Activated gamma-delta T cell treated with anti-CD3 and anti-CD28 coated beads, Interleukin-2, amount 50 U/mL, for 16 hours (primary cell): Measurements from ENCODE around the gene MAP3K14.

ENCODE experiments used
- DNase-seq: peaks from one replicate; pipeline ENCODE4 v3.0.0-alpha.2; 2020; ENCODE audit warnings: low read depth

MAP3K14 gene

DNA sequence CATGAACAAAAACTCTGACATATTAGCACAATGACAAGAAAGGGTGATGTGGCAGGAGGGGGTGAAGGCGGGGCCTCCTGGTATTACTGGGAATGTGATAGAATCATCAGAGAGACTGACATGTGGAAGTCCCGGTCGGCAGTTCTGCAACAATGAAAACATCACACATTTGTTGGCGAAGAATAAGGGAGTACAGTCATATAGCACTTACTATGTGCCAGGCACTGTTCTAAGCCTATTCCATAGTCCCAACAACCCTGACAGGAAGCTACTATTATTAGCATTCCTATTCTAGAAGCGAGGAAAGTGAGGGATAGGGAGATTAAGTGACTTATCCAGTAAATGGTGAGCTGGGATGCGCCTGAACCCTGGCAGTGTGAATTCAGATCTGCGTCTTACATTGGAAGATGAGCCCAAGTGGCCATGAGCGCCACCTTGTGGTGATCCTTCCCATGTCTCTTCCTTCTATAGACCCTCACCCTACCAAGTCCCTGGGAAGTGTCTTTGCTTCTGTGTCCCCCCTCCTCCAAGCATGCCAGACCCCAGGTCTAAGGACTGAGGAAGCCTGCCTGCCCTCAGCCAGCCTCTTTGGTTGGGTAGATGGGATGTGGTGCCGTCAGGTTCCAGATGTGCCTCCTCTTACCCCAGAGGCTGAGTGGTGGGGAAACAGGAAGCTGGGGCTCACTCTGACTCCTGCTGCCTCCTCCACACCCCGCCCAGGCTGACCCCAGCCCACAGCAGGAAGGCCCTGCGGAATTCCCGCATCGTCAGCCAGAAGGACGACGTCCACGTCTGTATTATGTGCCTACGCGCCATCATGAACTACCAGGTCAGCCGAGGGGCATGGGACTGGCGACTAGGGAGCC lies 81.2 kb downstream of the MAP3K14 start:
- peak; percentile 69 for DNase-seq

GRCh38 chr17:45234641-45235415 lies 82.0 kb downstream of the MAP3K14 start:
- no peak for DNase-seq

DNA sequence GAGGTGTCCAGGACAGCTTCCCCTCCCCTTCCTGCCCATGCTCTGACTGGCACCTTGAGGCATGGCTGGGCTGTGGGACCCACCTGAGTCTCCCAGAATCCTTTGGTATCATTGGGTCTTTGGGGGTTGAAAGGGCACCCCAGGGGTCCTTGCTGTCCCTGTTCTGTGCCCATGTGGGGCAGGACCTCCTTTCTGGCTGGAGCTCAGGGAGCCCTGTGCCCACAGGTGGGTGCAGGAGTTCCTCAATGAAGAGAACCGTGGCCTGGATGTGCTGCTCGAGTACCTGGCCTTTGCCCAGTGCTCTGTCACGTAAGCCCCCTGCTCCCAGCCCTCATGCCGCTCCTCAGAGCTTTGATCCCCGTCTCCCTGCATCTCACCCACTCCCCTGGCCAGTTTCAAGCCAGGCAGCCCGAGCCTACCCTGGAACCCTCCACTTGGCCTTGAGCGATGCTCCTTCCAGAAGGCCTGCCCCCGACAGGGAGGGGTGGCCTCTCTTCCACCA lies 83.3 kb downstream of the MAP3K14 start:
- DNase-seq: no peak

DNA sequence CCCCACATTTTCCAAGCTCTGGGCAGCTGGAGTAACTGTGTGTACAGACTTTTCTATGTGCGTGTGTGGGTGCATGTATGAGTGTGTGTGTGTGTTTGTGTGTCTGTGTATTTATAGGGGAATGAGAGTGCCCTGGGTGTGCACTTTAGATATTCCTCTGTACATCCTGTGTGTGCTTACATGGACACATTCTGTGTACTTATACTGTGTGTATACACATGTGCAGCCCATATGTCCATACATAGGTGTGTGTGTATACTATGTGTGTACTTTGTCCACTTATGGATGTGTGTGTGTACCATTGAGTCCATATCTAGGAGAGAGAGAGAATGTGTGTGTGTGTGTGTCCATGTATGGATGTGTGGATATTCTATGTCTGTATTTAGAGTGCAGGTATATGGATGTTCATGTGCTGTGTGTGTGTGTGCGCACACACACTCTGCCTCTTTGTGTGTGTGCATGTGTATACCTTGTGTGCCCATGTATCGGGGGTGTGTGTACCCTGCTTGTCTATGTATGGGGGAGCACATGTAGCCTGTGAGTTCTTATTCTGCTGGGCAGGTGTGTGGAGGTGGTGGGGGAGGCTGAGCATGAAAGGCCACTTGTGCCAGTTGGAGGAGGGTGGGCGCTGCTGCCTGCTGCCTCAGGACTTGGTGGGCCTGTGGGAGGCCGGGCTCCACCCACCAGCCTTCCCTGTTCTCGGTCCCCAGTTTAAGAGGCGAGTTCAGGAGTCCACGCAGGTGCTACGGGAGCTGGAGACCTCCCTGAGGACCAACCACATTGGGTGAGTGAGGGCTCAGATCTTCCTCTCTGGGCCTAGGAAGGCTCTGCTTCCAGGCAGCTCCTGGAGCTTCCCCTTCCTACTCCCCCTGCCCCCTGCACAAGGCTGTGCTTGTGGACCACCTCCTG lies 84.1 kb downstream of the MAP3K14 start:
- no peak for DNase-seq

DNA sequence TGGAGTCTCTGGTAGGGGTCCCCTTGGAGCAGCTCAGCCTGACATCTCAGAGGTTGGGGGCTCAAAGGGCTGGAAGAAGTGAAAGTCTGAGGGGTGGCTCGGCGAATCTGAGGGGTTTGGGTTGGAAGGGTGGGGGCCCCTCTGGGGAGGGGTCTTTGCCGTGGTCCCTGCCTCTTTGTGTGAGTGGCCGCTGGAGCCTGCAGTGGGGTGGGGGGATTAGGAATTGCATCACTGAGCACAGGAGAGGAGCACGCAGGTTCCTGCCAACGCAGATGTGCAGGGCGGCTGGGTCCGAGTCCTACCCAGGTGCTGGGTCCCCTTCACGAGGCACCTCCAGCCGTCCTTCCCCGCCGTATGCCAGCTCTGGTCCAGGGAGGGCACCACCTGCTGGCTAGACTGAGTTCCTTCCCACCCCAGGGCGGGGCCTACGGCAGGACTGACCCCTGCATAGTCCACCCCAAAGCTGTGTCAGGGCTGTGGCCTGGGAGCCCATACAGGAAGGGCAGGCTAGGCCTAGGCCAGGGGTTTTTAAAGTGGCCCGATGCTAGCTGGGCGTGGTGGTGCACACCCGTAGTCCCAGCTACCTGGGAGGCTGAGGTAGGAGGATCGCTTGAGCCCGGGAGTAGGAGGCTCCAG lies 85.2 kb downstream of the MAP3K14 start:
- DNase-seq: no peak

DNA sequence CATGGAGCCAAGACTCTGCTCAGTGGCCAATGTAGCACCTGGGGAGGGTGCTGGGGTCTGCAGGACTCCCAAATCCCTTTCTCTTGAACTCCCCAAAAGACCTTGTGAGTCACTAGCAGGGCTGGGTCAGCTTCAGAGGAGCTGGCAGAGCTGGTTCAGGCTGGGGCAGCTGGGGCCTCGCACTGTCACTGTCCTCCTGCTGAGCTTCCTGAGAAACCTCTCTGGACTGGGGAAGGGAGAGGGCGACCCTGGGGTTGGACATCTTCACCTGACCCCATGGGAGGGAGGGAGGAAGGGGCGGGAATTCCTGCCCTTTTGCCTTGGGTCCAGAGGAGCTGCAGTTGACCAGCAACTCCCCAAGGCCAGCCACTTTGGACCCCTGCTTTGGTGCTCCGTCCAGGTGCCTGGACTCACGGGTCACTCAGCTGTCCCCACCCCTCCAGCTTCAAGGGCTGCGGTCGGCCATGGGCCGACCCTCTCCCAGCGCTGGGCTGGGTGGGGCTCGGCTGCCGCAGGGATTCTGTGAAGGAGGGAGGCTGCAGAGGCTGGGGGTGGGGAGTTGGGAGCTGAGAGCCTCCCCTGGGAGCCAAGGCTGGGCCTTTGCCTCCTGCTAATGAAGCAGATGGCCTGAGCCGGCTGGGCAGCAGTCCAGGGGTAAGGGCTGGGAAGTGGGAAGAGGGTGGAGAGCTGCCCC lies 85.9 kb downstream of the MAP3K14 start:
- DNase-seq: no peak

GRCh38 chr17:45230410-45230786 lies 86.4 kb downstream of the MAP3K14 start:
- no peak for DNase-seq

- peak; percentile 49 for DNase-seq
Observed at GRCh38 chr17:45229681-45230409, 87.0 kb downstream of the MAP3K14 start.

GRCh38 chr17:45228763-45229539 lies 87.9 kb downstream of the MAP3K14 start:
- peak; percentile 79 for DNase-seq

DNA sequence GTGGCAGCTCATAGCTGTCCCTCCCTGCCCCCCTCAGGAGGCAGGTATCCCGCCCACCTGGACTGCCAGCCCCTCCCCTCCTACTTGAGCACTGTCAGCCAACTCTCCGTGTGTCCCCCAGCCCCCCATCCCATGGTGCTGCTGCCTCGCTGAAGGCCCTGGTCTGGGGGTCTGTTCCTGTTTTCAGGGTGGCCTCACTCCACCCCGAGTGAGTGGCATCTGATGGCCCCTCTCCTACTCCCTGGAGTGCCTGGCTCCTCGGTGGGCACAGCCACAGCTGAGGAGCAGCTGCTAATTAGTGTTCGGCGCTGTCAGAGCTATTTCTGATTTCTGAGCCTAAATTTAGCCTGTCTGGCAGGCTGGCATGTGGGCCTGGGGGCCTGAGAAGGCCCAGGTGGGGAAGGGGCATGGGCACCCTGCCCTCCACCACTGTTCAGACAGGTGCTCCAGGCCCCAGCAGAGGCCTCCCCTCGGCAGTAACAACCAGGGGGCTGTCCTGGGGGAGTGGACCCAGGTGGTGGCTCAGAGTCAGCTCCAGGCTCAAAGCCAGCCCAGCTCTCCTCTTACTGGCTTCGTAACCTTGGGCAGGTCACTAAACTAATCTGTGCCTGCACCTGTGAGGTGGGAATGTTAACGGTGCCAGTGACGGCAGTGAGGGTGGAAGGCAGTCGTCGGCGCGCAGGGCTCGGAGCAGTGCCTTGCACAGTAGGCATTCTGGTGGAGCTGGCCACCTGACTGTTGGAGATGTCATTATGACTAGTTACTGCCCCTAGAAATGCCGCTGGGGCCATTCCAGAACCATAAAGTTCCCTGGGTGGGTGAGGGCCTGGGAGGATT lies 88.7 kb downstream of the MAP3K14 start:
- DNase-seq: no peak

DNA sequence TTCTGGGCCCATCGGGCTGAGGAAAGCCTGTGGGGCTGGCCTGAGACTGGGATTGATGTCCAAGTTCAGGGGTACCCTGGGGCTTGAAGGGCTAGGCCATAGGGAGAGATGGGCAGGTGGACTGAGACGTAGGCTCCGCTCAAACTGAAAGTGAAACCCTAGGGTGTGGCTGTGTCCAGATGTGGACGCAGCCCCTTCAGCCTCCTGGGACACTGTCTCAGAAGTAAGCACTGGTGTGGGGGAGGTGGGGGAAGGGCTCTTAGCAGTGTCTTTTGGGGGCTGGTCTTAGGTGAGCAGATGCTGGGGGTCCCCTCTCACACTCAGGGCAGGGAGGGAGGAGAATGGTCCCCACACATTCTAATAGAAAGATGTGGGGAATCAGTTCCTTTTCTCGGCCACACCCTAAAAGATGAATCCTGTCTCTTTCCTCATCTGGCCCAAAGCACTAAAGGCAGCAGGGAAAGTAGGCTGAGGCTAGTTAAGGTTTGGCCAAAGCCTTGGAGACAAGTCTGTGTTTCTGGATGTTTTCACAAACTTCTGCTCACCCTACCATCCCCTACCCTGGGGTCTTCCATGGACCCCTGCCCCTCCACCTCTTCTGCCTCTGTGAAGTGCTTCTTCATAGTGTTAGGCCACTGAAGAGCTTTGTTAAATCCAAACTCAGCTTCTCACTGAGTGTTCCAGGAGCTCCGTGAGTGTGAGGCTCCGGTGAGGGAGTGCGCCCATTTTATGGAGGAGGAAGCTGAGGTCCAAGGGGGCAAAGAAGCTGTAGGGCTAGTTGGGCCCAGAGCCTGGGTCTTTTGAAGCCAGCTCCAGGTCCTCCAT lies 89.5 kb downstream of the MAP3K14 start:
- no peak for DNase-seq

DNA sequence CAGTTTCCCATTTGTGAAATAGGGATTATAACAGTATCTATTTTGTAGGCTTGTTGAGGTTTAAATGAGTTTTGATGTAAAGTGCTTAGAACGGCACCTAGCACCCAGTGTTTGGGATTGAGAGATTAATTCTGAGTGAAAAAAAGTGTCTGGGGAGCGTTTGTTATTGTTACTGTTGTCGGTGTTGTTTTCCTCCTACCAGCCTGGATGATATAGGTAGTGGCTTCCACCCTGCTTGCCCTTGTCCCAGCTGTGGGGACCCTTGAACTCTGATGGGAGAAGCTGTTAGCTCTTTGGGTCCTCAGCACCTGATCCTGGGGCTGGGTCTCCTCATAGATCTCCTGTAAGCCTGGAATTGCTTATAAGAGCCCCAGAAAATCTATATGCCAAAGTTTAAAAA lies 90.2 kb downstream of the MAP3K14 start:
- DNase-seq: no peak

- peak; percentile 95 for DNase-seq
Observed at GRCh38 chr17:45225964-45226530, 90.8 kb downstream of the MAP3K14 start.

GRCh38 chr17:45225051-45225700 lies 91.6 kb downstream of the MAP3K14 start:
- peak; percentile 39 for DNase-seq

- no peak for DNase-seq
Observed at GRCh38 chr17:45224671-45225050, 92.2 kb downstream of the MAP3K14 start.
